Left colon (tissue), 2 donors: Measurements from ENCODE around the gene USP12. TPM values are rescaled to one million over a fixed set of nuclear protein-coding genes. Genes with fewer than 3 reads are reported as not detected.
"Not testable (repeated sequence)": the region's sequence is repeated elsewhere in the genome, so short reads cannot be mapped to it uniquely, and the experiment has no call there.

Experiments used
- ATAC-seq: fragments of 200-7000 bp; cut with Tn5 transposase; one replicate; pipeline ENCODE4 v1.9.1; 2020; ENCODE audit warnings: mild to moderate bottlenecking, moderate library complexity
- DNase-seq, 2 donors: peaks; one replicate each; pipeline ENCODE4 v3.0.0-alpha.2; 2020
- intact Hi-C, 2 donors: fragments of 100-400 bp; cut with DNase I in 1 of 2; cut with micrococcal nuclease in 1 of 2; formaldehyde crosslinking; loops; one replicate each; pipeline versions ENCODE4 v1.11.2 to v1.14.0; 2022; cut with DNase I, micrococcal nuclease
- total RNA-seq, 2 donors: library from RNA; stranded (reverse); fragmentation: NEBNext Ultra II Directional; extraction: Animal tissue kit (Norgen Biotek cat#: 25700); gene quantifications; one replicate each; pipeline ENCODE4 v1.2.1, GENCODE V29; 2021
- donor health status: DM: no; HTN: no; CAD: no.
- donor health status: DM: yes; HTN: yes; CAD: no.

Gene USP12
- total RNA-seq, 2 donors from 2014 or later, result 32.2 to 42.0 TPM

- no peak for DNase-seq
- peak; percentile 89 for ATAC-seq
These were observed 40.5 kb downstream of the USP12 start for GRCh38 chr13:27130979-27131623.

GRCh38 chr13:27130223-27130978 is 41.2 kb downstream of the USP12 start:
- intact Hi-C loops, result no loop called here
- ATAC-seq, result no peak

More at GRCh38 chr13:27130979-27131623, 40.5 kb downstream of the USP12 start:
- intact Hi-C loops, result no loop called here

GRCh38 chr13:27128825-27129627 is 42.6 kb downstream of the USP12 start:
- no peak for ATAC-seq
- intact Hi-C loops, result no loop called here

More at GRCh38 chr13:27130223-27130978, 41.2 kb downstream of the USP12 start:
- DNase-seq, result no peak

GRCh38 chr13:27126859-27127258 is 44.8 kb downstream of the USP12 start:
- no peak for DNase-seq
- no peak for ATAC-seq
- intact Hi-C loops, result no loop called here

More at GRCh38 chr13:27128825-27129627, 42.6 kb downstream of the USP12 start:
- DNase-seq, result no peak

- ATAC-seq (no peak), DNase-seq (no peak)
- intact Hi-C loops, result no loop called here
These were observed 46.0 kb downstream of the USP12 start for GRCh38 chr13:27125357-27126282.

GRCh38 chr13:27124571-27124970 is 47.0 kb downstream of the USP12 start:
- intact Hi-C loops, result no loop called here
- DNase-seq (no peak), ATAC-seq (peak; percentile 89)

- ATAC-seq, intact Hi-C loops, DNase-seq: not testable (repeated sequence)
These were observed 48.2 kb downstream of the USP12 start for GRCh38 chr13:27123445-27123844.

- intact Hi-C loops, result no loop called here
- no peak for ATAC-seq
- no peak for DNase-seq
These were observed 49.6 kb downstream of the USP12 start for GRCh38 chr13:27122036-27122435.

GRCh38 chr13:27120811-27121210 is 50.8 kb downstream of the USP12 start:
- intact Hi-C loops, result no loop called here
- DNase-seq (no peak), ATAC-seq (no peak)

GRCh38 chr13:27120011-27120410 is 51.6 kb downstream of the USP12 start:
- DNase-seq, result no peak
- intact Hi-C loops, result no loop called here
- ATAC-seq, result no peak

- intact Hi-C loops, result no loop called here
- ATAC-seq (no peak), DNase-seq (no peak)
These were observed 53.1 kb downstream of the USP12 start for GRCh38 chr13:27118428-27119054.

- no peak for ATAC-seq
- intact Hi-C loops, result no loop called here
- DNase-seq, result no peak
These were observed 53.7 kb downstream of the USP12 start for GRCh38 chr13:27117952-27118351.

- ATAC-seq (no peak), DNase-seq (no peak)
- intact Hi-C loops, result no loop called here
These were observed 54.5 kb downstream of the USP12 start for GRCh38 chr13:27117158-27117557.

- DNase-seq (no peak), ATAC-seq (peak; percentile 88)
- intact Hi-C loops, result no loop called here
These were observed 58.2 kb downstream of the USP12 start for GRCh38 chr13:27113436-27113835.

GRCh38 chr13:27112006-27112405 is 59.6 kb downstream of the USP12 start:
- ATAC-seq (no peak), DNase-seq (no peak)
- intact Hi-C loops, result no loop called here

- intact Hi-C loops, result no loop called here
- ATAC-seq, result no peak
- DNase-seq, result no peak
These were observed 61.4 kb downstream of the USP12 start for GRCh38 chr13:27110056-27110746.

- intact Hi-C loops, result no loop called here
- ATAC-seq, result no peak
- no peak for DNase-seq
These were observed 65.5 kb downstream of the USP12 start for GRCh38 chr13:27106144-27106543.

GRCh38 chr13:27104606-27105005 is 67.0 kb downstream of the USP12 start:
- intact Hi-C loops, result no loop called here
- DNase-seq (no peak), ATAC-seq (no peak)
